ENCODE results near the gene TENM3.

Gene TENM3

DNA sequence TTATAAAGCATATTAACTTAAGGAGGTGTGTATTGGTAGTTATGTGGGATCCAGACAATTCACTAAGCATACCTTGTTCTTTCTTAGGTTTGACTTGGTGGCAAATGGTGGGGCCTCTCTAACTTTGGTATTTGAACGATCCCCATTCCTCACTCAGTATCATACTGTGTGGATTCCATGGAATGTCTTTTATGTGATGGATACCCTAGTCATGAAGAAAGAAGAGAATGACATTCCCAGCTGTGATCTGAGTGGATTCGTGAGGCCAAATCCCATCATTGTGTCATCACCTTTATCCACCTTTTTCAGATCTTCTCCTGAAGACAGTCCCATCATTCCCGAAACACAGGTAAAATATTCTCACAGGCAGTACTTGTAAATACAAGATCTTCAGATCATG lies 487.6 kb downstream of the TENM3 start:
- DNase-seq (ENCODE audit: low read depth) = no peak
- TF ChIP-seq, protein P1, sequence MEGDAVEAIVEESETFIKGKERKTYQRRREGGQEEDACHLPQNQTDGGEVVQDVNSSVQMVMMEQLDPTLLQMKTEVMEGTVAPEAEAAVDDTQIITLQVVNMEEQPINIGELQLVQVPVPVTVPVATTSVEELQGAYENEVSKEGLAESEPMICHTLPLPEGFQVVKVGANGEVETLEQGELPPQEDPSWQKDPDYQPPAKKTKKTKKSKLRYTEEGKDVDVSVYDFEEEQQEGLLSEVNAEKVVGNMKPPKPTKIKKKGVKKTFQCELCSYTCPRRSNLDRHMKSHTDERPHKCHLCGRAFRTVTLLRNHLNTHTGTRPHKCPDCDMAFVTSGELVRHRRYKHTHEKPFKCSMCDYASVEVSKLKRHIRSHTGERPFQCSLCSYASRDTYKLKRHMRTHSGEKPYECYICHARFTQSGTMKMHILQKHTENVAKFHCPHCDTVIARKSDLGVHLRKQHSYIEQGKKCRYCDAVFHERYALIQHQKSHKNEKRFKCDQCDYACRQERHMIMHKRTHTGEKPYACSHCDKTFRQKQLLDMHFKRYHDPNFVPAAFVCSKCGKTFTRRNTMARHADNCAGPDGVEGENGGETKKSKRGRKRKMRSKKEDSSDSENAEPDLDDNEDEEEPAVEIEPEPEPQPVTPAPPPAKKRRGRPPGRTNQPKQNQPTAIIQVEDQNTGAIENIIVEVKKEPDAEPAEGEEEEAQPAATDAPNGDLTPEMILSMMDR (IDR thresholded peaks at IDR 0.05; ENCODE audit: control insufficient read depth, insufficient read depth, low read depth, low read length, missing control alignments) = no peak

DNA sequence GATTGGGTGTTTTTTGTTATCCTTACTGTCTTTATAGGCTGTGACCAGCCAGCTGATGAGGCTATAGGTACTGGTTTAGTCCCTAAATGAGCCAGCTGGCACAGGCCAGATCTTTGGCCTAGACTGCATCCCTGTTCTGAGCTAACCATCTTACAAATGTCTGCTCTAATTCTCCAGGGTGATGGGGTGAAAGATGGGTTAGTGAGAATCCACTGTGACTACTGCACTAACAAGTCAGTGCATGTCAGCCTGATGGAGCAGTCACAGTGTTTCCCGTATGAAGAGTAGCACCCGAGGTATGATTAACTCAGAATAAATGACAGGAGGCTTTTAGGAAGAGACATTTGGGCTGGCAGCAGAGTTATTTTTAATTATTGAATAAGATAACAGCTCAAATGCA lies 493.0 kb downstream of the TENM3 start:
- no peak overlapping the region for H3K4me3 ChIP-seq (ENCODE audit: control insufficient read depth, low read depth, low read length)
- TF ChIP-seq, protein P1 (IDR thresholded peaks at IDR 0.05; ENCODE audit: control insufficient read depth, insufficient read depth, low read depth, low read length, missing control alignments) = no peak
- no peak for DNase-seq (ENCODE audit: low read depth)

More for the DNA sequence above, 487.6 kb downstream of the TENM3 start:
- no peak overlapping the region for H3K4me3 ChIP-seq (ENCODE audit: control insufficient read depth, low read depth, low read length)

DNA sequence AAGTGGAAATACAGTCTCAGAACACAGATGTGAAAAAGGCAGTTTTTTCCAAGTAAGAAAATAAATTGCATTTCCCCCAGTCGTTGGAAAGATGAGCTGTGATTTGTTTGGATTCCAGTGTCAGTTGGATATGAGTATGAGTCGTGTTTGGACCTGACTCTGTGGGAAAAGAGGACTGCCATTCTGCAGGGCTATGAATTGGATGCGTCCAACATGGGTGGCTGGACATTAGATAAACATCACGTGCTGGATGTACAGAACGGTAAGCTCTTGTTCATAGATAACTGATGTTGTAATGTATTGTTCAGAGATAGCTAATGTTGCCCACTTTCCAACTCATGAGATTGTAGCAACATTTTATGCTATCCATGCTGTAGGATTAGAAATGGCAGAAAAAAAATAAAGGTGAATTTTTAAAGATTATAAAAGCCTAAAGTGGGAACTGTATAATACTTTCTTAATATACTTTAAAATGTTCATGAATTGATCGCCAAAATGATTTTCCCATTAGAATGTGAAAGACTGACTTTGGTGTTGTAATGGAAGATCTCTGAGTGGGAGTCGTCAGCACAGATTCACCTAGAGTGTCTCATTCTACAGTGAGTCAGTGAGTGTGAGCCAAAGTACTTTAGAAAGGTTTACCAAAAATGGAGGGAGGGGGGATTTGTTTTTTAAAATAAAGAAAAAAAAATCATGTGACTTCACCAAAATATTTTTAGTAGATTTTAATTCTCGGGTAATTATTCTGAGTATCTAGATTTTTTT lies 495.3 kb downstream of the TENM3 start:
- TF ChIP-seq, protein P1 (IDR thresholded peaks at IDR 0.05; ENCODE audit: control insufficient read depth, insufficient read depth, low read depth, low read length, missing control alignments) = no peak
- DNase-seq (ENCODE audit: low read depth) = no peak
- no peak overlapping the region for H3K4me3 ChIP-seq (ENCODE audit: control insufficient read depth, low read depth, low read length)

DNA sequence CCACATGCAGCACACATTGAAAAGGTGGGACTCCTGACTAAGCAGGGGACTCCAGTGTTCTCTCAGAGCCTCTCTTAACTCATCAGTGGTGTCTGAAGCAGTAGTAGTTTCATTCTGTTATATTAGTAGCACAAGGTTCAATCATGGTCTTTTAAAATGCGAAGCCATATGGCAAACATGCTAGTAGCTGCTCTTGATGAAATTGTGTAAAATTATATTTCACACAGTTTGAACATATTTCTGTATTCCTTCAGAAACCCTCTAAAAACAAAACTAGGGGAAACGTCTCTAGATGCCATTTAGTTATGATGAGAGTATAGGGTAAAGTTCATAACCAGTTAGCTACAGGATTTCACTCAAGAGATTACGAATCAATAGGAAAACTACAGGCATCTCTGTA lies 497.1 kb downstream of the TENM3 start:
- no peak for DNase-seq (ENCODE audit: low read depth)
- TF ChIP-seq, protein P1 (IDR thresholded peaks at IDR 0.05; ENCODE audit: control insufficient read depth, insufficient read depth, low read depth, low read length, missing control alignments) = no peak
- no peak overlapping the region for H3K4me3 ChIP-seq (ENCODE audit: control insufficient read depth, low read depth, low read length)

DNA sequence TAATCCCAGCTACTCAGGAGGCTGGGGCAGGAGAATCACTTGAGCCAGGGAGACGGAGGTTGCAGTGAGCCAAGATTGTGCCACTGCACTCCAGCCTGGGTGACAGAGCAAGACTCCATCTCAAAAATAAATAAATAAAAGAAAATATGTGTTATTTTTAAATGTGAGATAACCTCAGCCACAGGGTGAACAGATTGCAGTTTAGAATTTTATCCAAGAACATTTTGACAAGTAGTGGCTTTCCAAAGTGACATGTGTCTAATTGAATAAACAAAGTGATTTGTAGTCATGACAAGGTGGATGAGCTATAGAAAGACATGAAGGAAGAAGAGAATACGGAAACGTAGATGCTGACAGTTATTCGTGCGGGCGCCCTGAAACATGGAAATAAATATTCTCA lies 497.9 kb downstream of the TENM3 start:
- no peak for DNase-seq (ENCODE audit: low read depth)
- TF ChIP-seq, protein P1 (IDR thresholded peaks at IDR 0.05; ENCODE audit: control insufficient read depth, insufficient read depth, low read depth, low read length, missing control alignments) = no peak
- no peak overlapping the region for H3K4me3 ChIP-seq (ENCODE audit: control insufficient read depth, low read depth, low read length)

DNA sequence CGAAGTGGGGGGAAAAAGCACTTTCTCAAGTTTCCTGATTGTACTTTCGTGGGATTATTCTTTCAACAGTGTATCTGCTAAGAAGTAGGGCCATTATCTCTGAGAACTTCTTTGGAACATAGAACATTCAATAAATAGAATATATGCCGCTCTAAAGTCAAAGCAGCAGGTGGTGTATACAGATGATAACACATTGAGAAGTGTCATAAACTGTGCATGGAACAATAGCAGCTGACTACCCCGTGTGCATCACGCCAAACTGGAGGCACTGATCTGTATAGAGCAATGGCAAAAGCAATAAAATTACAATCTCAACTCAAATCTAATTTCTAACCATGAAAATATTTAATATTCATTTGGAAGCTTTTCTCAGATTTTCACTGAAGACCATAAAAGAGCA lies 498.7 kb downstream of the TENM3 start:
- no peak for DNase-seq (ENCODE audit: low read depth)

More for the DNA sequence above, 498.7 kb downstream of the TENM3 start:
- TF ChIP-seq, protein P1 (IDR thresholded peaks at IDR 0.05; ENCODE audit: control insufficient read depth, insufficient read depth, low read depth, low read length, missing control alignments) = no peak
- H3K4me3 ChIP-seq (ENCODE audit: control insufficient read depth, low read depth, low read length) = no peak overlapping the region
